Peyer's patch (tissue), 4 donors: ENCODE results near the gene LRRFIP1. TPM values are rescaled to one million over a fixed set of nuclear protein-coding genes. Genes with fewer than 3 reads are reported as not detected.

ENCODE experiments used
- DNase-seq, 3 donors: peaks; one replicate each; pipeline ENCODE4 v3.0.0-alpha.2; 2017 to 2019
- H3K27ac ChIP-seq, 4 donors: fragments of 200-600 bp; sonication (generic); one replicate each; pipeline ENCODE4 v1.5.1; 2016 to 2019
- H3K27me3 ChIP-seq, 2 donors: fragments of 200-600 bp; sonication (generic); one replicate each; pipeline ENCODE4 v1.5.1; 2019
- H3K36me3 ChIP-seq, 3 donors: fragments of 200-600 bp; sonication (generic); one replicate each; pipeline ENCODE4 v1.5.1; 2016 to 2019
- H3K4me1 ChIP-seq, 4 donors: fragments of 200-600 bp; sonication (generic); one replicate each; pipeline ENCODE4 v1.5.1; 2016 to 2019
- H3K4me3 ChIP-seq, 4 donors: fragments of 200-600 bp; sonication (generic); 1 replicate in 3 of 4; 2 replicates in 1 of 4; pipeline ENCODE4 v1.5.1; 2016 to 2019; ENCODE audit warnings: mild to moderate bottlenecking in 1 of 4
- H3K9me3 ChIP-seq, 4 donors: fragments of 200-600 bp; sonication (generic); one replicate each; pipeline ENCODE4 v1.5.1; 2016 to 2019; ENCODE audit warnings: mild to moderate bottlenecking in 1 of 4
- POLR2A ChIP-seq, 2 donors: fragments of 450-650 bp; IDR thresholded peaks; one replicate each; pipeline ENCODE4 v1.5.1; 2017; ENCODE audit warnings: antibody characterized with exemption in 2 of 2, mild to moderate bottlenecking in 2 of 2, moderate library complexity in 2 of 2
- total RNA-seq, 4 donors: library from RNA; depleted of rRNA; stranded (reverse); fragments of >200 nt; gene quantifications; one replicate each; pipeline ENCODE4 v1.1.0, GENCODE V29; 2016
- TF ChIP-seq, protein P1 (sequence below), 6 experiments: fragments of 450-650 bp in 4 of 6; fragments of 200-600 bp in 2 of 6; sonication (generic) in 1 of 6; IDR thresholded peaks; one replicate each; pipeline ENCODE4 v1.5.1; 2017 to 2019; ENCODE audit warnings: antibody characterized with exemption in 6 of 6, mild to moderate bottlenecking in 3 of 6, moderate library complexity in 1 of 6

The LRRFIP1 gene
- total RNA-seq, 4 donors from 2014 or later, result 114 to 182 (median 135) TPM

DNA sequence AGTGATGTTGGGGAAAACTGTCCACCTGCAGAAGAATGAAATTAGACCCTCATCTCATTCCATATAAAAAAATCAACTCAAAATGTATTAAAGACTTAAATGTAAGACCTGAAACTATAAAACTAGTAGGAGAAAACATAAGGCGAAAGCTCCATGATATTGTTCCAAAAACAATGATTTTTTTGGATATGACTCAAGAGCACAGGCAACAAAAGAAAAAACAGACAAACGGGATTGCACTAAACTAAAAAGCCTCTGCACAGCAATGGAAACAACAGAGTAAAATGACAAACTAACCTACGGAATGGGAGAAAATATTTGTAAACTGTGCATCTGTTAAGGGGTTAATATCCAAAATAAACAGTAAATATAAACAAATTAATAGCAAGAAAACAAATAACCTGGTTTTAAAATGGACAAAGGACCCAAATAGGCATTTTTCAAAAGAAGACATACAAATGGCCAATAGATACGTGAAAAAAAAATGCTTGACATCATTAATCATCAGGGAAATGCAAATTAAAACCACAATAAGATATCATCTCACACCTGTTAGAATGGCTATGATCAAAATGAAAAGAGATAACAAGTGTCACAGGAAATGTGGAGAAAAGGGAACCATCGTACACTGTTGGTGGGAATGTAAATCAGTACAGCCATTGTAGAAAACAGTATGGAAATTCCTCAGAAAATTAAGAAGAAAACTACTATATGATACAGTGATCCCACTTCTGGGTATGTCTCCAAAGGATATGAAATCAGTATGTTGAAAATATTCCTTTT, 26.6 kb downstream of the LRRFIP1 start:
- Histone ChIP-seq H3K4me3 (no peak overlapping the region), H3K9me3 (no peaks in the 10 kb centered on the region), H3K4me1 (no peaks in the 10 kb centered on the region), H3K36me3 (no peaks in the 10 kb centered on the region), H3K27me3 (no peaks in the 10 kb centered on the region), H3K27ac (no peak overlapping the region)
- no peak for DNase-seq
- TF ChIP-seq, protein P1, sequence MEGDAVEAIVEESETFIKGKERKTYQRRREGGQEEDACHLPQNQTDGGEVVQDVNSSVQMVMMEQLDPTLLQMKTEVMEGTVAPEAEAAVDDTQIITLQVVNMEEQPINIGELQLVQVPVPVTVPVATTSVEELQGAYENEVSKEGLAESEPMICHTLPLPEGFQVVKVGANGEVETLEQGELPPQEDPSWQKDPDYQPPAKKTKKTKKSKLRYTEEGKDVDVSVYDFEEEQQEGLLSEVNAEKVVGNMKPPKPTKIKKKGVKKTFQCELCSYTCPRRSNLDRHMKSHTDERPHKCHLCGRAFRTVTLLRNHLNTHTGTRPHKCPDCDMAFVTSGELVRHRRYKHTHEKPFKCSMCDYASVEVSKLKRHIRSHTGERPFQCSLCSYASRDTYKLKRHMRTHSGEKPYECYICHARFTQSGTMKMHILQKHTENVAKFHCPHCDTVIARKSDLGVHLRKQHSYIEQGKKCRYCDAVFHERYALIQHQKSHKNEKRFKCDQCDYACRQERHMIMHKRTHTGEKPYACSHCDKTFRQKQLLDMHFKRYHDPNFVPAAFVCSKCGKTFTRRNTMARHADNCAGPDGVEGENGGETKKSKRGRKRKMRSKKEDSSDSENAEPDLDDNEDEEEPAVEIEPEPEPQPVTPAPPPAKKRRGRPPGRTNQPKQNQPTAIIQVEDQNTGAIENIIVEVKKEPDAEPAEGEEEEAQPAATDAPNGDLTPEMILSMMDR (IDR thresholded peaks at IDR 0.05), result no peak
- no peak for TF ChIP-seq POLR2A (IDR thresholded peaks at IDR 0.05)

GRCh38 chr2:237657063-237657462, 29.7 kb downstream of the LRRFIP1 start:
- no peak overlapping the region for H3K4me3 ChIP-seq
- no peaks in the 10 kb centered on the region for H3K27me3 ChIP-seq
- no peak for DNase-seq
- no peak overlapping the region for H3K27ac ChIP-seq
- no peaks in the 10 kb centered on the region for H3K36me3 ChIP-seq
- TF ChIP-seq, protein P1 (IDR thresholded peaks at IDR 0.05), result no peak
- TF ChIP-seq POLR2A (IDR thresholded peaks at IDR 0.05), result no peak
- no peaks in the 10 kb centered on the region for H3K4me1 ChIP-seq
- H3K9me3 ChIP-seq, result no peaks in the 10 kb centered on the region

GRCh38 chr2:237660381-237660900, 33.1 kb downstream of the LRRFIP1 start:
- DNase-seq, result peak in 1 of 3 donors; percentile 14
- Histone ChIP-seq H3K9me3 (no peaks in the 10 kb centered on the region), H3K27ac (no peak overlapping the region), H3K4me3 (no peak overlapping the region), H3K27me3 (no peaks in the 10 kb centered on the region), H3K36me3 (no peaks in the 10 kb centered on the region), H3K4me1 (peaks cover 0 to 14% (median 0%) of the 10 kb centered on the region in 4 donors)
- TF ChIP-seq, protein P1 (IDR thresholded peaks at IDR 0.05), result no peak
- no peak for TF ChIP-seq POLR2A (IDR thresholded peaks at IDR 0.05)

DNA sequence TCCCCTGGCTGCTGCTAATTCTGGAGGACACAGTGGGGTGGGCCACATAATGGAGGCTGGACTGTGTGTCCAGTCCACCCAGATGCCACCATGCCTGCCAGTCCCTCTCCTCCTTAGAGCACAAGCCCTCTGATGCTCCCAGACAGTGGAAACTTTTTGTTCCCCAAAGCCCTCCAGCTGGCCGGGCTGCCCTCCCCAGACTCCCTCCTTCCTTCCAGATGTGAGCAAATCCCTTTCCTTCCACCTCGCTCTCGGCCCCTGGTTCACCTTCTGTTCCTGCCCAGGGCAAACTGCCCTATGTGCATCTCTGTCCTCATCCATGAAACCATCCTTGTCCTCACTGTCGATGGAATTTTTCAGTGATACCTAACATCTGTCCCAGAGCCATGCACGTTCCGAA, 33.9 kb downstream of the LRRFIP1 start:
- no peak for TF ChIP-seq POLR2A (IDR thresholded peaks at IDR 0.05)
- TF ChIP-seq, protein P1 (IDR thresholded peaks at IDR 0.05), result no peak
- no peaks in the 10 kb centered on the region for H3K9me3 ChIP-seq
- H3K36me3 ChIP-seq, result no peaks in the 10 kb centered on the region
- peak in 1 of 3 donors; percentile 18 for DNase-seq
- no peak overlapping the region for H3K4me3 ChIP-seq
- H3K27ac ChIP-seq, result no peak overlapping the region
- peaks cover 0 to 14% (median 0%) of the 10 kb centered on the region in 4 donors for H3K4me1 ChIP-seq
- no peaks in the 10 kb centered on the region for H3K27me3 ChIP-seq

DNA sequence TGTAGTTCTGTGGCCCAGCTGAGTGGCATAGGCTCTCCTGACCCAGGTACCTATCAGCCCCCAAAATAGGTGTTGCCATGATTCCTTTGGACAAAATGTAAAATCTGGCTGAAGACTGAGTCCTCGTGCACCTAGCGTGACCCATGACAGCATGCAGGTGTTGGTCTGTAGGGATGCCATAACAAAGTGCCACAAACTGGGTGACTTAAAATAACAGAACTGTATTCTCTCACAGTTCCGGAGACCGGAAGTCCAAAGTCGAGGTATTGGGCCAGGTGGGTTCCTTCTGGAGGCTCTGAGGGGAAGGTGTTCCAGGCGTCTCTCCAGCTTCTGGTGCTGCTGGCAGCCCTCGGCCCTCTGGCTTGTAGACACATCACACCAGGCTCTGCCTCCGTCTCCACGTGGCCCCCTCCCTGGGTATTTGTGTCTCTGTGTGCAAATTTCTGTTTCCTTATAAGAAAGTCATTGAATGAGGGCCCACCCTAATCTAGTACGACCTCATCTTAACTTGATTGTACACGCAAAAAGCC, 34.5 kb downstream of the LRRFIP1 start:
- peak overlapping the region in 1 of 4 donors; percentile 50 for H3K27ac ChIP-seq
- DNase-seq, result peak in 1 of 3 donors; percentile 36
- H3K4me3 ChIP-seq, result no peak overlapping the region

More for the DNA sequence above, 34.5 kb downstream of the LRRFIP1 start:
- no peaks in the 10 kb centered on the region for H3K9me3 ChIP-seq
- TF ChIP-seq, protein P1 (IDR thresholded peaks at IDR 0.05), result no peak
- TF ChIP-seq POLR2A (IDR thresholded peaks at IDR 0.05), result no peak
- H3K36me3 ChIP-seq, result no peaks in the 10 kb centered on the region
- peaks cover 0 to 14% (median 0%) of the 10 kb centered on the region in 4 donors for H3K4me1 ChIP-seq
- H3K27me3 ChIP-seq, result no peaks in the 10 kb centered on the region
